ENCODE results near the gene IL21.

Gene IL21

DNA sequence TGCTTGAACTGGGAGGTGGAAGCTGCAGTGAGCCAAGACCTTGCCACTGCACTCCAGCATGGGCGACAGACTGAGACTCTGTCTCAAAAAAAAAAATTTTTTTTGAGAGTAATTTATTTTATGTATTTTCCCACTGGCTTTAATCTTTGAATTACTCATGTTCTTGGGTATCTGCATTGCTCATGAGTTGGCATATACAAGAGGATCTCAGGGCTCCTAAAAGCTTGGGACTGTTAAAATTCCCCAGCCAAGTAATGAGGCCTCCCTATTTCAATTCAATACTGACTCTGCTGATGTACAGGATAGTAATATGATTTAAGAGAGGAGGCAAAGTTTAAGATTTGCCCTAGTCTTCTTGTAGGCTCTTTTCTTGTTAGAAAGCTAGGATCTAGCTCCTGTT lies 6.2 kb downstream of the IL21 start:
- Histone ChIP-seq H3K4me3 (ENCODE audit: low read depth in 1 of 5, low read length in 5 of 5) (no peak overlapping the region), H3K9ac (ENCODE audit: low read length in 5 of 5) (no peak overlapping the region), H3K27me3 (ENCODE audit: control insufficient read depth in 5 of 5, insufficient read depth in 4 of 5, low read length in 5 of 5) (no peaks in the 10 kb centered on the region), H3K9me3 (ENCODE audit: control insufficient read depth in 5 of 5, low read length in 5 of 5) (no peaks in the 10 kb centered on the region), H3K4me1 (ENCODE audit: control insufficient read depth in 5 of 5, insufficient read depth in 5 of 5, low read length in 5 of 5) (peaks cover 0 to 8% (median 5%) of the 10 kb centered on the region in 5 donors), H3K27ac (ENCODE audit: low read depth, low read length) (no peak overlapping the region), H3K36me3 (ENCODE audit: control insufficient read depth in 5 of 5, insufficient read depth in 5 of 5, low read length in 5 of 5) (no peaks in the 10 kb centered on the region)

DNA sequence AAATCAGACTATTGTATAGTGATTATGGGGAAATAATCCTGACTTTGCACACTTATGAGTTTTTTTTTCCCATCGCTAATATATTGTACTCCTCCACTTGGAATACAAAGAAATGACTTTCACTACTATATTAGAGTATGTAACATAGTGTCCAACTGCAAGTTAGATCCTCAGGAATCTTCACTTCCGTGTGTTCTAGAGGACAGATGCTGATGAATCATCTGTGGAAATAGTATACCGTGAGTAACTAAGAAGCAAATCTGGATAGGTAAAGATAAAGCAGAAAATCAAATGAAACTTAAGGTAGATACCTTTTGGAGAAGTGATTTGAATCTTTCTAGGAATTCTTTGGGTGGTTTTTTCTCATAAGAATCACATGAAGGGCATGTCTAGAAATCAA lies 8.3 kb downstream of the IL21 start:
- no peaks in the 10 kb centered on the region for H3K9me3 ChIP-seq (ENCODE audit: control insufficient read depth in 5 of 5, low read length in 5 of 5)
- no peak overlapping the region for H3K4me3 ChIP-seq (ENCODE audit: low read depth in 1 of 5, low read length in 5 of 5)
- H3K4me1 ChIP-seq (ENCODE audit: control insufficient read depth in 5 of 5, insufficient read depth in 5 of 5, low read length in 5 of 5): peaks cover 0 to 4% (median under 1%) of the 10 kb centered on the region in 5 donors
- no peak overlapping the region for H3K9ac ChIP-seq (ENCODE audit: low read length in 5 of 5)
- no peaks in the 10 kb centered on the region for H3K36me3 ChIP-seq (ENCODE audit: control insufficient read depth in 5 of 5, insufficient read depth in 5 of 5, low read length in 5 of 5)
- no peaks in the 10 kb centered on the region for H3K27me3 ChIP-seq (ENCODE audit: control insufficient read depth in 5 of 5, insufficient read depth in 4 of 5, low read length in 5 of 5)
- H3K27ac ChIP-seq (ENCODE audit: low read depth, low read length): no peak overlapping the region

DNA sequence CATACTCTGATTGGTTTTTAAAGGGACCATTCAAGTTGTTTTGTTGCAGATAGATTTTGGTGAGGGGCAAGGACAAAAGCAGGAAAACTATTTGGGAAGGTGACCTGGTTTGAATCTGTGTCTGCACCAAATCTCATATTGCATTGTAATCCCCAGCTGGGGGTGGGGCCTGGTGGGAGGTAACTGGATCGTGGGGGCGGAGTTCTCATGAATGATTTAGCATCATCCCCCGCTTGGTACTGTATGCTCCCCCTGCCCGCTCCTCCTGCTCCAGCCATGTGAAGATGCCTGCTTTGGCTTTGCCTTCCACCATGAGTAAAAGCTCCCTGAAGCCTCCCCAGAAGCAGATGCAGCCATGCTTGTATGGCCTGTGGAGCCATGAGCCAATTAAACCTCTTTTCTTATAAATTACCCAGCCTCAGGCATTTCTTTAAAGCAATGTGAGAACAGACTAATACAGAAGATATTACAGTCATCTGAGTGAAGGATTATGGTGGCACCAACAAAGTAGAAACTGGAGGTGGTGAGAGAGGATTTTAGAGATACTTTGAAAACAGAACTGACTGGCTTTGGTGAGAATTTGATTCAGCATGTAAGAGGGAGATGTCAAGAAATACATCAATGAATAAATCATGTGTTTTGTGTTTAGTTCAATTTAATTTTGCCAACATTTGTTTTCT lies 14.4 kb downstream of the IL21 start:
- no peaks in the 10 kb centered on the region for H3K36me3 ChIP-seq (ENCODE audit: control insufficient read depth in 5 of 5, insufficient read depth in 5 of 5, low read length in 5 of 5)
- no peak overlapping the region for H3K27ac ChIP-seq (ENCODE audit: low read depth, low read length)
- peaks cover 0 to 14% (median 0%) of the 10 kb centered on the region in 5 donors for H3K27me3 ChIP-seq (ENCODE audit: control insufficient read depth in 5 of 5, insufficient read depth in 4 of 5, low read length in 5 of 5)
- H3K4me1 ChIP-seq (ENCODE audit: control insufficient read depth in 5 of 5, insufficient read depth in 5 of 5, low read length in 5 of 5): no peaks in the 10 kb centered on the region
- no peak overlapping the region for H3K9ac ChIP-seq (ENCODE audit: low read length in 5 of 5)
- no peak overlapping the region for H3K4me3 ChIP-seq (ENCODE audit: low read depth in 1 of 5, low read length in 5 of 5)
- no peaks in the 10 kb centered on the region for H3K9me3 ChIP-seq (ENCODE audit: control insufficient read depth in 5 of 5, low read length in 5 of 5)

DNA sequence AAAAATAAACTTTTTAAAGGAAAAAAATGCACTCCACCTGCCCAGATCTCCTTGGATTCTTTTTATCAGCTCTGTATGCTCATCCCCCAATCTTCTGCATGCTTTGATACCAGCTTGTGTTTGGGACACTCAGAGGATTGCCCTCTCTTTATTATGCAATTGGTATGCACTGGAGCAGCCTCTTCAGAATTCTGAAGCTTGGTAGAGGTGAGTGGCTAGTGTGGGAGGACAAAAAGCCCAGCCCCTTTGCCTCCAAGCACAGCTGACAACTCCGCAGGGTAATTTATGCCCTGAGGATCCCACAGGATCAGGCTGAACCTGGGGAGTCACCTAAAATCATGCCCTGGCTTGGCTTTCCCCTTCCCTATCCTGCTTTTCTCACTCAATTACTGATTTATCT lies 16.7 kb downstream of the IL21 start:
- H3K27me3 ChIP-seq (ENCODE audit: control insufficient read depth in 5 of 5, insufficient read depth in 4 of 5, low read length in 5 of 5): peaks cover 0 to 15% (median 4%) of the 10 kb centered on the region in 5 donors
- H3K9ac ChIP-seq (ENCODE audit: low read length in 5 of 5): no peak overlapping the region
- no peaks in the 10 kb centered on the region for H3K9me3 ChIP-seq (ENCODE audit: control insufficient read depth in 5 of 5, low read length in 5 of 5)
- no peak overlapping the region for H3K27ac ChIP-seq (ENCODE audit: low read depth, low read length)
- H3K4me1 ChIP-seq (ENCODE audit: control insufficient read depth in 5 of 5, insufficient read depth in 5 of 5, low read length in 5 of 5): no peaks in the 10 kb centered on the region
- no peak overlapping the region for H3K4me3 ChIP-seq (ENCODE audit: low read depth in 1 of 5, low read length in 5 of 5)
- H3K36me3 ChIP-seq (ENCODE audit: control insufficient read depth in 5 of 5, insufficient read depth in 5 of 5, low read length in 5 of 5): no peaks in the 10 kb centered on the region

DNA sequence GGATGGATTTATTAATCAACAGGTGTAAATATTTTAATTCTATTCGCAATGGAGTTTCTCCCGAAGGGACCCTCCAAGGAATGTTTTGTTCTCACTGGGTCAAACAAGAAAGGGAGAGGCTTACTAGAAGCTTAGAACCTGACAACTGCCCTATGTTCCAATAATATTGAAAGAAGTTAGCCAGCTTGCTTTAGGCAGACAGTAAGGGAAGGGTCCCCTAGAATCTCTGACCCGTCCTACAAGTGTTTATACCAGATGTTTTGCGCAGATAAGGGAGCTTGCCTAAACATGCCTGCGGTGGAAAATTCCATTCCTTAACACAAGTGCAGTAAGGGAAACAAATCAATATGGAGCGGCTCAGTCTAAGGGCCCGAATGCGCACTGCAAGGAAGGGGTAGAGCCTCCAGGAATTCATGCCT lies 17.7 kb downstream of the IL21 start:
- Histone ChIP-seq H3K9me3 (ENCODE audit: control insufficient read depth in 5 of 5, low read length in 5 of 5) (no peaks in the 10 kb centered on the region), H3K27me3 (ENCODE audit: control insufficient read depth in 5 of 5, insufficient read depth in 4 of 5, low read length in 5 of 5) (peaks cover 0 to 15% (median 4%) of the 10 kb centered on the region in 5 donors), H3K4me3 (ENCODE audit: low read depth in 1 of 5, low read length in 5 of 5) (no peak overlapping the region), H3K27ac (ENCODE audit: low read depth, low read length) (no peak overlapping the region), H3K36me3 (ENCODE audit: control insufficient read depth in 5 of 5, insufficient read depth in 5 of 5, low read length in 5 of 5) (no peaks in the 10 kb centered on the region), H3K9ac (ENCODE audit: low read length in 5 of 5) (no peak overlapping the region), H3K4me1 (ENCODE audit: control insufficient read depth in 5 of 5, insufficient read depth in 5 of 5, low read length in 5 of 5) (no peaks in the 10 kb centered on the region)

DNA sequence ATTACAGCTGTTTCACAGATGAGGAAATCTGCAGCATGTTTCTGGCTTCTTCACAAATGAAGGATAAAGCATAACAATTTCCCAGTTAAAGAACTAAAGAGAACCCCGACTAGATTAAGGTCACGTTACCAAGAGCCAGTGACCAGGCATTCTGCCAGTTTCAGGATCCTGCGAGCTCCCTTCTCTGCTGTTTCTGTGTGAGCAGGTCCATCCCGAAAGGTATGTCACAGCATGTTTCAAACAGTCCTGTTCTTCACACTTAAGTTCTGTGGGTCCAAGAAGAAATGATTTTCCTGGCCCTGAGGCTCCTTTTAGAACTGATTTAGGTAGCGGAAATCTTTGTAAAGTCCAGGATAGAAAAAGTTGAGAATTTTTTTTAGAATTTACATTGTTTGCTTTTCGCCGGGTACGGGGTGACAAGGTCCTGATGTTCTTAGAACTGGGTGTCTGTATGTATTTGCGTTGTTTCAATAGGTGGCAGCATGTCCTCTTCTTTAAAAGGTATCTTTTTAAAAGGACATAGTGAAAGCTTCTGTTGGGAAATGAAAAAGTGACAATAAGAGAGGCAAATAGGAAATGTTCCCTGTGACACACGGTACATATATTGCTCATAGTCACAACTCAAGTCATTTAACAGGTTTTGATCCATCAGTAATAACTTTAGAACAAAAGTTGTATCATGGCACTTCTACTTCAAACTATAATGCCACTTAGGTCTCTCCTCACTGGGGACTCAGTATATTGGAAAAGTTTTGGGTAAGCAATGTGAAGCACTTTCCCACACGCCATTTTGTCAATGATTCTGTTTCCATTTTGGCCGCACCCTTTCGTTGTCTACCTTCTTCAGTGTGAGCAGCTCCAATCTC lies 18.4 kb downstream of the IL21 start:
- H3K4me3 ChIP-seq (ENCODE audit: low read depth in 1 of 5, low read length in 5 of 5): no peak overlapping the region
- H3K27me3 ChIP-seq (ENCODE audit: control insufficient read depth in 5 of 5, insufficient read depth in 4 of 5, low read length in 5 of 5): peaks cover 0 to 15% (median 4%) of the 10 kb centered on the region in 5 donors
- no peaks in the 10 kb centered on the region for H3K4me1 ChIP-seq (ENCODE audit: control insufficient read depth in 5 of 5, insufficient read depth in 5 of 5, low read length in 5 of 5)
- no peaks in the 10 kb centered on the region for H3K9me3 ChIP-seq (ENCODE audit: control insufficient read depth in 5 of 5, low read length in 5 of 5)
- H3K36me3 ChIP-seq (ENCODE audit: control insufficient read depth in 5 of 5, insufficient read depth in 5 of 5, low read length in 5 of 5): no peaks in the 10 kb centered on the region
- H3K27ac ChIP-seq (ENCODE audit: low read depth, low read length): no peak overlapping the region
- H3K9ac ChIP-seq (ENCODE audit: low read length in 5 of 5): no peak overlapping the region

DNA sequence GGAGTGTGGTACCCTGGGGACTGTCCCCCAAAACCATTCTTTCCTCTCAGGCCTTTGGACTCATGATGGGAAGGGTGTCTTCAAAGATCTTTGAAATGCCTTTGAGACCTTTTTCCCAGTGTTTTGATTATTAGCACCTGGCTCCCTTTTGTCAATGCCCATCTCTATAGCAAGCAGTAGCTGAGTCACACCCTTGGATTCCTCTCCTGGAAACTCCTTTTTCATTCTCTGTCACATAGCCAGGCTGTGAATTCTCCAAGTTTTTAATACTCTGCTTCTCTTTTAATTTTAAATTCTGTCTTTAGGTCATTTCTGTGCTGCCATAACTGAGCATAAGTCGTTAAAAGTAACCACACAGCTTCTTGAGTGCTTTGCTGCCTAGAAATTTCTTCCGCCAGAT lies 29.7 kb downstream of the IL21 start:
- peaks cover 0 to 40% (median 16%) of the 10 kb centered on the region in 5 donors for H3K4me1 ChIP-seq (ENCODE audit: control insufficient read depth in 5 of 5, insufficient read depth in 5 of 5, low read length in 5 of 5)

DNA sequence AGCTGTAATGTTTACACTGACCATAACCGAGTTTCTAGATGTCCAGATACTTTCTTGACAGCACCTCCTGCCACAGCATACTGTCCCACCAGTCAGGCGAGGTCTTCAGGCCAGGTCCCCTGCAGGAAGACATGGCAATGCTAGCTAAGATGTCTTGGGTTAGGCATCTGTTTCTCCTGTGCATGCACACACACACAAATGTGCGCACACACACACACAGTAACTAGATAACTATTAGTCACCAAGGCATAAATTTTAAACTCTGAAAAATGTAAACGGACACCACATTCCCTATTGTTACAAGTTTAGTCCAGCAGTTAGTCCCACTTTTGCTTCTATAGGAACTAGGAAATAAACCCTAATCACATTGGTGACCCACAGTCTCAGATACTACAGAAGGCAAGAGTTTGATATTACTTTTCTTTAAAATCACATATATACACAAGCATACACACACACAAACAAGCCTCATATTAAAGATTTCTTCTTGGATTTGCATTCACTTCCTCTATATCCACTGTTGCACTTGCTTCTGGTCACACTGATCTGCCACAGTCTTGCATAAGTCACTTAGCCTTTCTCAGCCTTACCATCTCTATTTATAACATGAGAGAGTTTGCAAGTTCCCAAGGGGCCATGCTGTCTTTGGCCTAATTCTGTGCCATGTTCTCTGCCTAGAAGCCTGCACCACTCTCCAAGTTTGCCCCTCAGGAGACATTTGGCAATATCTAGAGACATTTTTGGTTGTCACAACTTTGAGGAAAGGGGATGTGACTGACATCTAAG lies 32.2 kb downstream of the IL21 start:
- Histone ChIP-seq H3K9ac (ENCODE audit: low read length in 5 of 5) (no peak overlapping the region), H3K9me3 (ENCODE audit: control insufficient read depth in 5 of 5, low read length in 5 of 5) (peaks cover 0 to 2% (median 0%) of the 10 kb centered on the region in 5 donors), H3K4me1 (ENCODE audit: control insufficient read depth in 5 of 5, insufficient read depth in 5 of 5, low read length in 5 of 5) (peaks cover 0 to 56% (median 26%) of the 10 kb centered on the region in 5 donors), H3K4me3 (ENCODE audit: low read depth in 1 of 5, low read length in 5 of 5) (no peak overlapping the region), H3K27me3 (ENCODE audit: control insufficient read depth in 5 of 5, insufficient read depth in 4 of 5, low read length in 5 of 5) (no peaks in the 10 kb centered on the region), H3K27ac (ENCODE audit: low read depth, low read length) (no peak overlapping the region), H3K36me3 (ENCODE audit: control insufficient read depth in 5 of 5, insufficient read depth in 5 of 5, low read length in 5 of 5) (no peaks in the 10 kb centered on the region)

More for the DNA sequence above, 29.7 kb downstream of the IL21 start:
- H3K27me3 ChIP-seq (ENCODE audit: control insufficient read depth in 5 of 5, insufficient read depth in 4 of 5, low read length in 5 of 5): no peaks in the 10 kb centered on the region
- no peak overlapping the region for H3K4me3 ChIP-seq (ENCODE audit: low read depth in 1 of 5, low read length in 5 of 5)
- H3K9me3 ChIP-seq (ENCODE audit: control insufficient read depth in 5 of 5, low read length in 5 of 5): no peaks in the 10 kb centered on the region
- no peak overlapping the region for H3K9ac ChIP-seq (ENCODE audit: low read length in 5 of 5)
- H3K27ac ChIP-seq (ENCODE audit: low read depth, low read length): no peak overlapping the region
- no peaks in the 10 kb centered on the region for H3K36me3 ChIP-seq (ENCODE audit: control insufficient read depth in 5 of 5, insufficient read depth in 5 of 5, low read length in 5 of 5)

DNA sequence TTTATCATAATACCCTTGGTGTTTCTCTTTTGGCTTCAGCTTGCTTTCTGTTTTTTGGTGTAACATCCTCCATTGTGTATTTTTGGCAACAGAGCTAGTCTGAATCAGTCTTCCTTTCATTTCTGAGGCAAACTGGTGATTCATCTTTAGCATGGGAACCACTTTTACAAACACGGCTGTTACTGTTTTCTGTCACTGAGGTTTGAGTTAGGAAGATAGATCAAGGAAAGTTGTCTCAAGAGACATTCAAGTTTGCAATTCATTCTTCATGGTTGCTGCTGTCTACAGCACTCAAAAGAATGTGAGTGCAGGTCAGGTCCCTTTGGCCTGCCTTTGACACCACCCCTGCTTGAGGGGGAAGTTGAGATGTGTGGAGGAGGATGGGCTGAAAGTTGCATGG lies 36.3 kb downstream of the IL21 start:
- Histone ChIP-seq H3K4me3 (ENCODE audit: low read depth in 1 of 5, low read length in 5 of 5) (no peak overlapping the region), H3K4me1 (ENCODE audit: control insufficient read depth in 5 of 5, insufficient read depth in 5 of 5, low read length in 5 of 5) (peaks cover 0 to 37% (median 22%) of the 10 kb centered on the region in 5 donors), H3K27ac (ENCODE audit: low read depth, low read length) (peak overlapping the region; percentile 42), H3K27me3 (ENCODE audit: control insufficient read depth in 5 of 5, insufficient read depth in 4 of 5, low read length in 5 of 5) (no peaks in the 10 kb centered on the region), H3K9me3 (ENCODE audit: control insufficient read depth in 5 of 5, low read length in 5 of 5) (peaks cover 0 to 2% (median 0%) of the 10 kb centered on the region in 5 donors), H3K9ac (ENCODE audit: low read length in 5 of 5) (no peak overlapping the region), H3K36me3 (ENCODE audit: control insufficient read depth in 5 of 5, insufficient read depth in 5 of 5, low read length in 5 of 5) (no peaks in the 10 kb centered on the region)

Measured in subcutaneous abdominal adipose tissue (tissue), 5 donors.